ENCODE results near the gene MRPL14. TPM values are rescaled to one million over a fixed set of nuclear protein-coding genes. Genes with fewer than 3 reads are reported as not detected.

MRPL14 gene
- total and polyA plus RNA-seq, 2 of the 8 experiments (the other 6 are each of a cell fraction or from before 2014, with no cell fraction given), result 82.0 to 97.1 TPM

GRCh38 chr6:44171899-44172546 lies 44.8 kb upstream of the MRPL14 start (continued):
- TF ChIP-seq ASH2L (IDR thresholded peaks at IDR 0.05; ENCODE audit: low read length) (no peak), EP300 (IDR thresholded peaks at IDR 0.05; ENCODE audit: borderline replicate concordance in 1 of 2, low read depth in 2 of 2, low read length in 2 of 2) (no peak), CBX5 (IDR thresholded peaks at IDR 0.05; ENCODE audit: low read depth, low read length) (no peak), RXRA (IDR thresholded peaks at IDR 0.05; ENCODE audit: insufficient read depth, low read depth, low read length) (no peak), RNF2 (IDR thresholded peaks at IDR 0.05; ENCODE audit: borderline replicate concordance, low read depth, low read length, missing control alignments, poor library complexity, severe bottlenecking) (no peak), PHF8 (conservative IDR thresholded peaks at IDR 0.05; ENCODE audit: low read depth, low read length) (no peak), KDM5A (IDR thresholded peaks at IDR 0.05; ENCODE audit: low read length) (no peak), YY1 (IDR thresholded peaks at IDR 0.05; ENCODE audit: low read depth, low read length) (no peak), BCL11A (IDR thresholded peaks at IDR 0.05; ENCODE audit: low read depth in 2 of 2, low read length in 2 of 2) (no peak)
